ENCODE measurements around the gene NRM. TPM values are rescaled to one million over a fixed set of nuclear protein-coding genes. Genes with fewer than 3 reads are reported as not detected.
A peak's percentile ranks its signal among the peaks of the same experiment; 100 is the strongest.

The NRM gene
- total RNA-seq, 4 donors from 2014 or later, result 2.3 to 9.0 (median 6.8) TPM

DNA sequence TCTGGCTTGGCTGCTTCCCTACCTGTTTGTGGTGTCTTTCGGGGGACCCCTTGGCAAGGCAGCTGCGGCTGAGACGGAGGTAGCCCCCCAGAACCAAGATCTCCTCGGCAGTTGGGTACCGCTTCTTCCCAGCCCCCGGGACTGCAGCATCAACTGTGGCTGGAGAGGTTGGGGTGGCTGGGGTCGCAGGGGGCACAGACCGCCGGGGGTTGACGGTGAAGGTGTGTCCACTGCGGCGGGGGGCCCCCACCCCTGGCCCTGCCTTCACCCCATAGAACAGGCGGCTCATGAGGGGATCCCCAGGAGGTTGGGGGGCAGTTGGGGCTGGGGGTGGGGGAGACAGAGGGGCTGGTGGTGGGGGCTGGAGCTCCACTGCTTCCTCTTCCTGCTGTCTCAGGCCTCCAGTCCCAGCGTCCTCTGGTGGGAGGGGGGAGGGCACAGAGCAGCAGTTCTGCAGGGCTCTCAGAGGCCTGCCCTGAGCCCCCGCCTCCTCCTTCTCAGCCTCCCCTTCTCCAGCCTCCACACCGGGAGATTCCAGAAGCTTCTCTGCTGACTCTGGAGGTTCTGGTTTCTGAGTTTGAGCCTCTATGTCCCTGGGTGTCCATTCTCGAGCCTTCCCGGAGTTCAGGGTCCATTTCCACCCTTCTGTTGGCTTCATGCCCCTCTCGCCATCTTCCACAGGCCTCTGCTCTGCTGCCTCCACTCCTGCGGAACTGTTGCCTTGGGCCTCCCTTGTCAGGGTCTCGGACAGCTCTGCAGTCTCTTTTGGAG, 6.2 kb downstream of the NRM start:
- Histone ChIP-seq H3K36me3 (no peaks in the 10 kb centered on the region), H3K4me1 (peaks cover 82% of the 10 kb centered on the region), H3K4me3 (peak overlapping the region; percentile 68), H3K27me3 (no peaks in the 10 kb centered on the region), H3K9me3 (no peaks in the 10 kb centered on the region), H3K27ac (peak overlapping the region; percentile 98)
- TF ChIP-seq POLR2AphosphoS5 (IDR thresholded peaks at IDR 0.05) (no peak), POLR2A (IDR thresholded peaks at IDR 0.05) (no peak), EP300 (IDR thresholded peaks at IDR 0.05) (no peak)
- TF ChIP-seq, protein P1, sequence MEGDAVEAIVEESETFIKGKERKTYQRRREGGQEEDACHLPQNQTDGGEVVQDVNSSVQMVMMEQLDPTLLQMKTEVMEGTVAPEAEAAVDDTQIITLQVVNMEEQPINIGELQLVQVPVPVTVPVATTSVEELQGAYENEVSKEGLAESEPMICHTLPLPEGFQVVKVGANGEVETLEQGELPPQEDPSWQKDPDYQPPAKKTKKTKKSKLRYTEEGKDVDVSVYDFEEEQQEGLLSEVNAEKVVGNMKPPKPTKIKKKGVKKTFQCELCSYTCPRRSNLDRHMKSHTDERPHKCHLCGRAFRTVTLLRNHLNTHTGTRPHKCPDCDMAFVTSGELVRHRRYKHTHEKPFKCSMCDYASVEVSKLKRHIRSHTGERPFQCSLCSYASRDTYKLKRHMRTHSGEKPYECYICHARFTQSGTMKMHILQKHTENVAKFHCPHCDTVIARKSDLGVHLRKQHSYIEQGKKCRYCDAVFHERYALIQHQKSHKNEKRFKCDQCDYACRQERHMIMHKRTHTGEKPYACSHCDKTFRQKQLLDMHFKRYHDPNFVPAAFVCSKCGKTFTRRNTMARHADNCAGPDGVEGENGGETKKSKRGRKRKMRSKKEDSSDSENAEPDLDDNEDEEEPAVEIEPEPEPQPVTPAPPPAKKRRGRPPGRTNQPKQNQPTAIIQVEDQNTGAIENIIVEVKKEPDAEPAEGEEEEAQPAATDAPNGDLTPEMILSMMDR (IDR thresholded peaks at IDR 0.05), result no peak
- WGBS, result 9% methylated on average over 19 of the region's 21 CpGs
- DNase-seq (ENCODE audit: low spot score in 2 of 2), result no peak

DNA sequence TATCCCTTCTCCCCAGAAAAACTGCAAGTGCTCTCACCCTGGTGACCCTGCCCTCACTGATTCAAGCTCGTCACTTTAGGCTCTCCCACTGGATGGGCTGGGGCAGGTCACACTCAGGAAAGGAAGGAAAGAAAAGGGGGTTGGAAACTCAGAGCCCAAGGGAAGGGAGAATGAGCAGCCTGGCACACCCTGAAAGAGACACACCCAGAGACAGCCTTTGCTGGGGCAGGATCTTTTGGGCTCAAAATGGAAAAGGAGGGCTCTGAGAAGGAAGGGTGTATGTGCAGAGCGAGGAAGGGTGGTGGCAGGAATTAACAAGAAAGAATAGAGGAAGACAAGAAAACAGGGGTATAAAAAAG, 6.8 kb downstream of the NRM start:
- Histone ChIP-seq H3K27me3 (no peaks in the 10 kb centered on the region), H3K4me3 (peak overlapping the region; percentile 68), H3K36me3 (no peaks in the 10 kb centered on the region), H3K4me1 (peaks cover 82% of the 10 kb centered on the region), H3K9me3 (no peaks in the 10 kb centered on the region), H3K27ac (peak overlapping the region; percentile 98)
- 6% methylated on average over 2 of the region's 2 CpGs for WGBS
- TF ChIP-seq, protein P1 (IDR thresholded peaks at IDR 0.05), result no peak
- no peak for TF ChIP-seq POLR2A (IDR thresholded peaks at IDR 0.05)
- no peak for TF ChIP-seq EP300 (IDR thresholded peaks at IDR 0.05)
- no peak for TF ChIP-seq POLR2AphosphoS5 (IDR thresholded peaks at IDR 0.05)
- no peak for DNase-seq (ENCODE audit: low spot score in 2 of 2)

DNA sequence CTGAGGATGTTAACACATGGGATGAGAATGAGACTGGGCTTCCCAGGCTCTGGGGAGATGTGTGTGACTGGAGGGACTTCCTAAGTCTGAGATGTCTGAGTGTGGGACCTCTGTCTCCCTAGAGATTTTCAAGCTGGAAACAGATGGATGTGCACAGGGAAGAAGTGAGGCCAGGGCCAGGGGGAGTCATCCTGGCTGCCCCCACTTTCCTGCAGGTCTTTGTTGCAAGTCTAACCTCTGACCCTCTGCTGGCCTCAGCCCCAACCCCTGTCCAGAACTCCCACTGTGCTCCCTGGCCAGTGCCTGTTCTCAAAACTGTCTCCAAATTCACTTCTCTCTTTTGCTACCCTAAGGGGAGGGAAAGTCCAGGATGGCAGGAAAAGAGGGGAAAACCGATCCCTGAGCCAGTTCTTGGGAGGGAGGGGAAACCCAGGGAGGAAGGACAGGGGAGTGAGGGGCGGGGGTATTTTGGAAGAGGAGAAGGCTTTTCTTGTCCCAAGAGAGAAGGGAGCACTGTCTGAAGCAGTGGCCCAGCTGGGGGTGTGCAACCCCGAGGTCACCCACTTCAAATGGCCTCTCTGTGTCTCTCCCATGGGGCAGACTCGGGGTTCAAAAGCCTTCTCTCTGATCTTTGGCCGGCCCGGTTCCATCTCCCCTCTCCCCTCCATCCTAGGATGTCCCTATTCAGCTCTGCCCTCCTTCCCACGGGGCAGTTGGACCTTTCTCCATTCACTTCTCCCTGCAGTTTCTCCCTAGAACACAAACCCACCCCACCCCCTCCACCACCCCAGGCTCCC, 7.4 kb downstream of the NRM start:
- H3K9me3 ChIP-seq, result no peaks in the 10 kb centered on the region
- 4% methylated on average over 7 of the region's 7 CpGs for WGBS
- H3K27me3 ChIP-seq, result no peaks in the 10 kb centered on the region
- TF ChIP-seq, protein P1 (IDR thresholded peaks at IDR 0.05), result no peak
- TF ChIP-seq EP300 (IDR thresholded peaks at IDR 0.05) (no peak), POLR2A (IDR thresholded peaks at IDR 0.05) (no peak), POLR2AphosphoS5 (IDR thresholded peaks at IDR 0.05) (no peak)
- H3K4me3 ChIP-seq, result peak overlapping the region; percentile 68
- peak overlapping the region; percentile 98 for H3K27ac ChIP-seq
- H3K36me3 ChIP-seq, result peaks cover 5% of the 10 kb centered on the region
- peaks cover 78% of the 10 kb centered on the region for H3K4me1 ChIP-seq
- DNase-seq (ENCODE audit: low spot score in 2 of 2), result no peak

DNA sequence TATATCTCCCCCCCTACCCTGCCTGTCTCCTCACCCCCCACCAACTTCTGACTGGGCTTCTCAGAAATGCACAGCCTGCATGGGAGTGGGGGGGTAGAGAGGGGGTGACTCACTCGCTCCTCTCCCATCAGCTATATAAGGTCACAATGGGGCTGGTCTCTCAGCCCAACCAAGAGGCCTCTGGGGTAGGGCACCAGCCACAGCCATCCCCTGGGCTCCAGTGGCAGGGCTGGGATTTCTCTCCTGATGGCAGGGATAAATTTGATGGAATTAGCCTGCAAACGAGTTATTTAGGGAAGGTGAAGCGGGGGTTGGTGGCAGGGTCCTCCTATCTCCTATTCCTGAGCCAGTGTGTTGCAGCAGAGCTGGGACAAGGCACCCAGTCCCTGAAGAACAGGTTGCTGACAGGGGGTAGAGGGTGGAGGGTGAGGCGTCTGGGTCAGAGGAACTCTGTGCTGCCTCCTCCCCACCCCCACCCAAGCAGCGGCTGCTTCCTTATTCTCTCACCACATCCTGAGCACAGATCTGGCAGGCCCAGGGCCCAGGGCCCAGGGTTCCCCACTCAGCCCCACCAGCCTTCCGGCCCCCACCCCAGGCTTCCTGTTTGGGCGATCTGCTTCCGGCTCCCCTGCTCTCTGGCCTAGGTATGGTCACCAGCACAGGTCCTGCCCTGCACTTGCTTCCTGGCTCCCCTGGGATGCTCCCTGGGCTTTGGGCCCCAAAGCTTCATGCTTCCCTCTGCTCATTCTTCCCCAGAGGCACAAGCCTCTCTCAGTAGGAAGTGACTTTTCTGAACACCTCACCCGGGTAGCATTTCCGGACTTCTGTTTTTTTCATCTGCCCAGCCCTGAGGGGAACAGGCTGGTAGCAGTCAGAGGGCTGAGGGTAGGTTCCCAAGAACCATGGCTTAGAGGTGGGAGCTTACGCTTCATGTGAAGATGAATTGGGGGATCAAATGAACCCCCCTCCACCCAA, 8.4 kb downstream of the NRM start:
- 11% methylated on average over 9 of the region's 11 CpGs for WGBS
- H3K27ac ChIP-seq, result peak overlapping the region; percentile 98
- H3K4me3 ChIP-seq, result peak overlapping the region; percentile 68
- DNase-seq (ENCODE audit: low spot score in 2 of 2), result peak; percentile 91 to 92
- no peaks in the 10 kb centered on the region for H3K9me3 ChIP-seq
- peak in 2 of 3 donors; percentile 8 to 13 for TF ChIP-seq POLR2AphosphoS5 (IDR thresholded peaks at IDR 0.05)
- TF ChIP-seq, protein P1 (IDR thresholded peaks at IDR 0.05), result no peak
- no peak for TF ChIP-seq EP300 (IDR thresholded peaks at IDR 0.05)
- no peak for TF ChIP-seq POLR2A (IDR thresholded peaks at IDR 0.05)
- H3K4me1 ChIP-seq, result peaks cover 69% of the 10 kb centered on the region
- no peaks in the 10 kb centered on the region for H3K27me3 ChIP-seq
- H3K36me3 ChIP-seq, result peaks cover 14% of the 10 kb centered on the region

Measured in suprapubic skin (tissue), 4 donors.